GM12865 (cell line): Measurements from ENCODE around the gene NXF3.
"Not testable (repeated sequence)": the region's sequence is repeated elsewhere in the genome, so short reads cannot be mapped to it uniquely, and the experiment has no call there.

Source experiments
- DNase-seq: peaks from one replicate; pipeline ENCODE4 v3.0.0; 2010; ENCODE audit warnings: low read depth
- H3K4me3 ChIP-seq: 2 replicates; pipeline ENCODE4 v1.5.1; 2011; ENCODE audit warnings: mild to moderate bottlenecking, low read depth, low read length, control low read depth
- CTCF ChIP-seq: IDR thresholded peaks from 2 replicates; pipeline ENCODE4 v1.5.1; 2011; ENCODE audit warnings: low read length, control low read depth, low read depth, inconsistent platforms; ENCODE audit not compliant: insufficient read depth; ENCODE audit errors: missing control alignments

Gene NXF3

GRCh38 chrX:103063918-103064434, 29.0 kb downstream of the NXF3 start, which contains the start of gene BEX1:
BEX1 (minus strand) TSS chrX:103064171; CDS start chrX:103063274, 897 bp downstream.
- no peak for TF ChIP-seq CTCF
- no peak within 1 kb of the TSS for H3K4me3 ChIP-seq
- DNase-seq: no peak

GRCh38 chrX:103063191-103063845, 29.6 kb downstream of the NXF3 start:
- no peak for DNase-seq
- H3K4me3 ChIP-seq: no peak overlapping the region
- no peak for TF ChIP-seq CTCF

- TF ChIP-seq CTCF: no peak
- H3K4me3 ChIP-seq: no peak overlapping the region
- no peak for DNase-seq
Observed at GRCh38 chrX:103061486-103061885, 31.5 kb downstream of the NXF3 start.

GRCh38 chrX:103056902-103057301, 36.0 kb downstream of the NXF3 start:
- DNase-seq: no peak
- no peak for TF ChIP-seq CTCF
- H3K4me3 ChIP-seq: no peak overlapping the region

- TF ChIP-seq CTCF: no peak
- DNase-seq: no peak
- no peak overlapping the region for H3K4me3 ChIP-seq
Observed at GRCh38 chrX:103052625-103053024, 40.3 kb downstream of the NXF3 start.

- no peak overlapping the region for H3K4me3 ChIP-seq
- TF ChIP-seq CTCF: no peak
- DNase-seq: no peak
Observed at GRCh38 chrX:103051260-103051789, 41.6 kb downstream of the NXF3 start.

GRCh38 chrX:103033371-103033770, 59.6 kb downstream of the NXF3 start:
- not testable (repeated sequence) for H3K4me3 ChIP-seq, DNase-seq
